NAMALWA (cell line): Measurements from ENCODE around the gene TP53RK.

Source experiments
- DNase-seq: peaks from one replicate; pipeline ENCODE4 v3.0.0-alpha.2; 2015; ENCODE audit warnings: low spot score

The TP53RK gene

GRCh38 chr20:46660487-46660886, 28.8 kb downstream of the TP53RK start:
- no peak for DNase-seq

GRCh38 chr20:46657618-46658017, 31.6 kb downstream of the TP53RK start:
- no peak for DNase-seq

- no peak for DNase-seq
Measured at GRCh38 chr20:46657137-46657536, 32.1 kb downstream of the TP53RK start.

- no peak for DNase-seq
Measured at GRCh38 chr20:46652699-46653098, 36.5 kb downstream of the TP53RK start.

DNA sequence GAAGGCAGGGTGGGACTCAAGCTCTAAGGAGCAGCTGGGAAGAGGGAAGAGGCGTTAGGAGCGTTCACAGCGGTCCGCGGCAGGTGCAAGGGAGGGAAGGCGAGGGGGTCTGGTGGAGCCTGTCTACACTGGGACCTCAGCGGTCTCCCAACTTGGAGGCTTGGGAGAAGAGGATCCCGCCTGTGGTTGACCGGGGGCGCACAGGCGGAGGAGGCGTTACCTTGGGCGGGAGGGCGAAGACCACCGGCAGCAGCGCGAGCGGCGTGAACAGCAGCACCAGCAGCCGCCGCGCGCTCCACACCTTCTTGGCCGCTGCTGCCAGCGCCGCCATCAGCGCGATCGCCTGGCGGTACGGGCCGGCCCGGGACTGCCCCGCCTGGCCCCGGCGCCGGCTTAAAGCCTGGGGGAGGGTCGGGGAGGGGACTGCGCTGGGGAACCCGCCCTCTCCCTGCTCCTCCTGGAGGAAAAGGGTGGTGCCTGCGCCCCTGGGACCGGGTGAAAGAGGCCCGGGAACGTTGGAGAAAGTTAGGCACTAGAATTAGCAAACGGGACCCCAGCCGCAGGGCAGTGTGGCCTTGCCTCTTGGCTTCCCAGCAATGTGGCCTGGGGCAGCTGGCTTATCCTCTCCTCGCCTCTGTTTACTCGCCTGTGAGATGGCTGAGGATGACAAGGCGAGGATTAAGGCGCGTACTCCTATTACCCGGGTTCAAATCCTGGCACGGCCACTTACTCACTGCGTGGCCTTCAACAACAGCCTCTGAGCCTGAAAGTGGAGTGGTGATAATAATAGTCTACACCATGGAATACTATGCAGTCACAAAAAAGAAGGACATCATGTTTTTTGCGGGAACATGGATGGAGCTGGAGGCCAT, 37.9 kb downstream of the TP53RK start, which contains the start of gene SLC13A3:
Gene SLC13A3, minus strand, starts transcription at position 369 of the 872 bp plus-strand sequence. Its CDS starts 38 bp downstream, at position 331.
- no peak for DNase-seq

DNA sequence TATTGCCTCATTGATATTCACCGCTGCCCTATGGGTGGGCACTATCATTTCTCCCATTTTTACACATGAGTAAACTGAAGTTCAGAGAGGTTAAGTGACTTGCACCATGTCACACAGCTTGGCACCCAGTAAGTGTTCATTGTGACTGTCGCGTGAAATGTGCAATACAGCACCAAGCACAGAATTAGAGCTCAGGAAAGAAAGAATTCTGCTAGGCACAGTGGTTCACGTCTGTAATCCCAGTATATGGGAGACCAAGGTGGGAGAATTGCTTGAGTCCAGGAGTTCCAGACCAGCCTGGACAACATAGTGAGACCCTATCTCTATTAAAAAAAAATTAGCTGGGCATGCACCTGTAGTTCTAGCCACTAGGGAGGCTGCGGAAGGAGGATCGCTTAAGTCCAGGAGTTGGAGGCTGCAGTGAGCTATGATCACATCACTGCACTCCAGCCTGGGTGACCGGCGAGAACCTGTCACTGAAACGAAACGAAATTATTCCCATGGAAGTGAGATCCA, 38.6 kb downstream of the TP53RK start:
- DNase-seq = no peak

GRCh38 chr20:46649965-46650542, 39.2 kb downstream of the TP53RK start:
- DNase-seq = no peak

DNA sequence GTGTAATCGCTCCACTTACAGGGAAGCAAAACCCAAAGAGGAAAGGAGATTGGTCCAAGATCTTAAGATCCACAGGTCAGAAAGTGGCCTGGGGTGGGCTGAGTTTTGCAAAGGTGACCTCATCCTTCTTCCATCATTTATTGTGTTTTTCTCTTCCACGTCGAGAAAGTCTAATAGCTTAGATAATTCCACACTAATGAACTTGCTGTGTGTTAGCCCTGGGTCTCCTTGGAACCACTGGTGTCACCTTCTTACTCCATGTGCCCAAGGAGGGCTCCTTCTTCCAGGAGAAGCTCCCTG, 39.6 kb downstream of the TP53RK start:
- DNase-seq = no peak

GRCh38 chr20:46648903-46649649, 40.2 kb downstream of the TP53RK start:
- peak; percentile 16 for DNase-seq

- DNase-seq = no peak
Measured at GRCh38 chr20:46647469-46647868, 41.8 kb downstream of the TP53RK start.

- no peak for DNase-seq
Measured at GRCh38 chr20:46646659-46647380, 42.4 kb downstream of the TP53RK start.

- DNase-seq = no peak
Measured at GRCh38 chr20:46646122-46646521, 43.1 kb downstream of the TP53RK start.

GRCh38 chr20:46644733-46645132, 44.5 kb downstream of the TP53RK start:
- no peak for DNase-seq

- no peak for DNase-seq
Measured at GRCh38 chr20:46644160-46644559, 45.1 kb downstream of the TP53RK start.

DNA sequence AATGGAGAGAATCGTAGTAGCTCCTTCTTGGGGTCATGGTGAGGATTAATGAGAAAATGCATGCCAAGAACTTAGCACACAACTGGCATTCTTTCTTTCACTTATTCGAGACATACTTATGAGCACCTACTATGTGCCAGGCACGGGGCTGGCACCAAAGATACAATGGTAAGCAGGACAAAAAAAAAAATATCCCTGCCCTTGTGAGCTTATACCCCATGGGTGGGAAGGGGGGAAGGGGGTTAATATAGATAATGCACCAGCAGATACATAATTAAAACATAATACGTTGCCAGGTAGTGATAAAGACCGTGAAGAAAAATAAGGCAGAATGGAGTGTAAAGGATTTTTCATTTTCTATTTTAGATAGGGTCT, 46.3 kb downstream of the TP53RK start:
- DNase-seq = no peak

GRCh38 chr20:46642265-46642968, 46.8 kb downstream of the TP53RK start:
- no peak for DNase-seq

DNA sequence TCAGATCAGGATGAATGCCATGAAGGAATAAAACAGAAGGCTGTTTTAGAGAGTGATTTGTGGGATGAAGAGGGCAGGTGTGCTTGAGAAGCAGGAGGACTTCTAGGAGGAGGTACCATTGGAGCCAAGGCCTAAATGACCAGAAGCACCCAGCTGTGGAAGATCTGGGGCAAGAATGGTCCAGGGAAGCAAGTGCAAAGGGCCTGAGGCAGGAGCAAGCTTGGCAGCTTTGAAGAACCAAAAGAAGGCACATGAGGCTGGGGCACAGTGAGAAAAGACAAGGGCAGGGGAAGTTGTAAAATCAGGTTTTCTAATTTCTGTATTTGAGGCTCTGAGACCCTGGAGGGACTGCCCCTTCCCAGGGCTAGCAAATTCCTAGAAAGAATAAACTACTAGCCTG, 47.8 kb downstream of the TP53RK start:
- no peak for DNase-seq

DNA sequence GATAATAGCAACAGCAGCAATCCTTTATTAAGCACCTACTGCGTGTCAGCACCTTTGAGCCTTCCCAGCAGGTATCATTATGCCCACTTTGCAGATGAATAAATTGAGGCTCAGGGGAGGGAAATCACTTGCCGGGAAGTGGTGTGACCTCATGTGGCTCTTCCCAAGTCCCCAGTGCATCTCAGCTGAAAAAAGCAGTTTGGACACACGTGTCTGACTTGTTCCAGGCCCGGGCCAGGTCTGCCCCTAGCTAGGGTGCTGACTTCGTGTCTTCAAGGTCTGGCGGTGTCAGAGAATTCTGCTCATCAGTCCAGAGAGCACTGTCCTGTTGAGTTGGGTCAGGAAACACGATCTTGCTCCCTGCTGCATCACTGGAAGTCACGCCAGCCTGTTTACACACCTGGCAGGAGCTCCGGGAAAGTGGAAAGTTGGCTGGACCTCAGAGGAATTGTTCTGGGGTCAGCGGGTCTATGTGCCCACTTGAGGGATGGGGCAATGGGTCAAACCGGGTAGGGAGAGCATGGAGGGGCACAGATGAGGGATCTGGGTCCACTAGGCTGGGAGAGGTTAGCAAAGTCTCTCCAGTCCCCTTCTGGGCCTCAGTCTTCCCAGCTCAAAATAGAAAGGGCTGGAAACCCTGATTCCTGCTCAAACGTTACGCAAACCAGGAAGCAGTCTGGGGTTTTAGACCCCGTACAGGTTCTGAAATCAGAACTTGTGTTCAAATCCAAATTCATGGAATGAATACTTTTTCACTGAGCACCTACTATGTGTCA, 48.5 kb downstream of the TP53RK start:
- DNase-seq = no peak

DNA sequence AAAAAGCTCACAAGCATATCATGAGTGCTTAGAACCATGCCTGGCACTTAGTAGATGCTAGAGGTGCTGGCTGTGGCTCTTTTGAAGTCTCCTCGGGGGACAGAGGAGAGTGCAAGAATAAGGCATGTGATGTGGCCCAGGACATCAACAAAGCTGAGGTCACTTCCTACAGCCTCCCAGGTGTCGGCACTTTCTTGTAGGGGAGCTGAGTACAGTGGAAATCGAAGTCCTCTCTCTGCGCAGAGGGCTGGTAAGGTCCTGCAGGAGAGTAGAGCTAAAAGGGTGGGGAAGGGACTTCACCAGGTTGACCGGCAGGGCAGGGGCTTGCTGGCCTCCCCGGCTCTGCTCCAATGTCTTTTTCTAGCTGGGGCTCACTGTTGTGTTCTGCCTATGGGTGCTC, 49.2 kb downstream of the TP53RK start:
- DNase-seq = no peak

- DNase-seq = no peak
Measured at GRCh38 chr20:46639587-46639986, 49.7 kb downstream of the TP53RK start.

DNA sequence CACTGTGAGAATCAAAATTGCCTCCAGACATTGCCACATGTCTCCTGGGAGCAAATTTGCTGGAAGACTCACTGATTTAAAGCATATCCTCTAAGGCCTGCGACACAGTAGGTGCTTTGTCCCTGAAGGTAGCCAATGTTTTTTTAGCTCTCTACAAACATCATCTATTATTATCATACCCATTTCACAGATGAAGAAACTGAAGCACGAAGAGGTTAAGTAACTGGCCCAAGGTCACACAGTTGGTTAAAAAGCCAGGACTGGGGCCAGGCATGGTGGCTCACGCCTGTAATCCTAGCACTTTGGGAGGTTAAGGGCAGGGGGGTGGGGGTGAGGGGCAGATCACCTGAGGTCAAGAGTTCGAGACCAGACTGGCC, 50.4 kb downstream of the TP53RK start:
- DNase-seq = no peak
